Suppressor macrophage treated with lipopolysaccharide for 1 hour (primary cell): Measurements from ENCODE around the gene CDH6.
A peak's percentile ranks its signal among the peaks of the same experiment; 100 is the strongest.

Experiments
- DNase-seq, 3 donors: peaks; one replicate each; pipeline ENCODE4 v3.0.0-alpha.2; 2020 to 2022

Gene CDH6

DNA sequence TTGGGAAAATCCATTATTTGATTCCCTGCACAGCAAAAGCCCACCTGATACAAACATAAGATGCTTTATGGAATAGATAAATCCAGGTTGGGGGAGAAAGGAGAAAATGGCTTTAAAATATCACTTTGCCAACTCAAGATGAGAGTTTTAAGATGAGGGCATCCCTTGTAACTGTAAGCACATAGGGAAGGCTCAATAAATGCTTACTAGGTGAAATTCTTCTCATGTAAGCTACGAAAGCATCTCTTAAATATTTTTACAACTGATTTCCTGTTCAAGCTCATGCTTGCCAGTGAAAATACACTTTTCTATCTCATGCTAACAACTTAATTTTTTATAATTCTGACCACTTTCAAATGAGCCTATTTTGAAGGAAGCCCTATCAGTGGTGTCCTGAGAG, 11.5 kb downstream of the CDH6 start:
- DNase-seq: no peak

DNA sequence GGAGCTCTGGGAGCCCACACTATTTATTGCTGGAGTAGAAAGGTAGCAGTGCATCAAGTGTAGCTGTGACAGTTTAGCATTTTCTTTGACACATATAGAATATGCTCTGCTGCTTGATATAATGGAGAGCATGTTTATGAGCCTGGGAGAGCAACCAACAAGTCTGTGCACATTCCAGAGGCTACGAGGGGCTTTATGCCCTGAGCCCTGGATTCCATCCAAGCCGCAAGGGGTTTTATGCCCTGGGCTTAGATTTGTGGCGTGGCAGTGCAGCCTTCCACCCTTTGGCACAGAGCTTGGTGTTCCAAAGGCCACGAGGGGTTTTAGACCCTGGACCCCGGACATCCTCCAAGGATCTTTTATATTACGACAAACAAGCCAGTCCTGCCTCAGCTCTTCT, 14.6 kb downstream of the CDH6 start:
- DNase-seq: no peak

DNA sequence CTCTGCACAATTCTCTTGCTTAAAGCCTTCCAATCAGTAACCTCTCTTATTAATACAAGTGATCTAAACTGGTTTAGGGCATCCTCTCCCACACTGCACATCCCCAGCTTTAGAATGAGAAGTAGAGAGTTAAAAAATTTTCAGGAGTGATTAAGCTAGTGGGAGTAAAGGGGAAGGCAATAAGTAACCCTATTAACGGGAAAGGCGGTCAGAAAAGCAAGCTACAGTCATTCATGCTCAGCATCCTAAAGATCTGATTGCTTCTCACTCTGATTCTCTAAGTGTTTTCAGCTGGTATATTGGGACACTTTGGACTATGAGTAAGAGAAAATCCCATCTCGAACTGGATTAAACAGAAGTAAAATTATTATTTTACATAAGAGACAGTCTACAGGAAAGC, 15.8 kb downstream of the CDH6 start:
- DNase-seq: no peak

DNA sequence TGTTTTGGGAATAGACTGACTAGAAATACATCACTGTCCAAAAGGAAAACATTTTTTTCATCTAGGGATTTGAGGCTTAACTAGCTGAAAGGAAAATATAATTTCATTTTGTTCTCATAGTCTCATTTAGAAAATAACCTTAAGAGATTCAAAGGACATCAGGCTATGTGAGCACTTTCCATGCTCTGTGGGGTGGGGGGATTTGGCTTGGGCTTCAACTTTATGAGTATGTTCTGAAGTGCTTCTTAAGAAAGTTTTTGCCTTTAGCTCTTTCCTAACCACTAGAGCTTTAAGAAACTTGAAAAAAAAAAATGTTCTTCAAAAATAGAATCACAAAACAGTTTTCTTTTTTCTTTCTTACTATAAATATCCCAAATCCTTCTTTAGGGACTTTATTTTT, 17.6 kb downstream of the CDH6 start:
- DNase-seq: no peak

DNA sequence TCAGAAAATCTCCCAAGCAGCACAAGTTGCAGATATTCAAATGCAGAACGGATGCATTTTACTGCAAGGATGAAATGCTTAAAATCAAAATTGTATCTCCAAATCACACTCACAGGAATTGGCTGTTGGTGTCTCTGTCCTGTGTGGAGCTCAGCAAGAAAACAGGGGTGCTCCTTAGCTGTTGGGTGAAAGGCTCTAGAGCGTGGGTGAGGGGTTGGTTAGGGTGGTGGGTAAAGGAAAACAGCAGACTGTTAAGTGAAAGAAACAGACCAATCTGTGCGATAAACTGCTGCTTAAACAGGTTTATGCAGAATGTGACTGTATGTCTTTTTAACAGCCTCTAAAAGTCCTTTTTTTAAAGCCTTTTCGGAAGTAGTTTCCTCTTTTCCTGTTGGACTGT, 19.8 kb downstream of the CDH6 start:
- no peak for DNase-seq

DNA sequence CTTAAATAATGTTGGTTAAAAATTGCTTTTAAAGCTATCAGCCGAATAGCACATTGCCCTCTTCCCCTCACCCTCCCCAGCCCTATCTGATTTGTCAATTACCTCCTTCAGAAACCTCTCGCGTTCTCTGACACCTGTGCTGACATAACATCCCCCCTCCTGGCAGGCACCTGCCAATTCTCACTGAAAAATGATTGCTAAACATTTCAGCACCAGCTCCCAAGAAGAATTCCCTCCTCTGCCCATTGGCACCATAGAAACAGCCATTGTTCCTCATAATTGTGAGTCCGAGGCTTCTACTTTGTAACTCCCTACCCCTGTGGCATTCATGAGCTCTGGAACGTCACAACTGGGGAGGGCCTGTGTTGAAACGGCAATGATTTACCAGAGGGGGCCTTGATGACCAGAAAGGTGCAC, 20.2 kb downstream of the CDH6 start:
- DNase-seq: no peak

DNA sequence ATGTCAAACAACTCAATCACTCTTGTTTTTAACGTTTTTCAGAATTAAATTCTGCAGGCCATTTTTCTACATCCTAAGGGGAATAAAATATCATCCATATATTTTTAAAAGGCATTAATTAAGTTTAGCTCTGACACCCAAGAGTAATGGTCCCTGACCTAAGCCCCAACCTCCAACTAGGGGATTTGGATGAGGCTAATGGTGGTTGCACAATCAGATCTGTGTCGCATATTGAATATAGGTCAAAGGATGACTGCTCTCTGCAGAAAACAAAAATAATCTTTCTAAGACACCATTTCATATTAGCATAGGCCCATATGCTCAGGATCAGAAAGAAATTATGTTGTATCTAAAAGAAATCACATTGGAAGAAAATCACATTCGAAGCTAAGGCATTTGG, 20.7 kb downstream of the CDH6 start:
- no peak for DNase-seq

DNA sequence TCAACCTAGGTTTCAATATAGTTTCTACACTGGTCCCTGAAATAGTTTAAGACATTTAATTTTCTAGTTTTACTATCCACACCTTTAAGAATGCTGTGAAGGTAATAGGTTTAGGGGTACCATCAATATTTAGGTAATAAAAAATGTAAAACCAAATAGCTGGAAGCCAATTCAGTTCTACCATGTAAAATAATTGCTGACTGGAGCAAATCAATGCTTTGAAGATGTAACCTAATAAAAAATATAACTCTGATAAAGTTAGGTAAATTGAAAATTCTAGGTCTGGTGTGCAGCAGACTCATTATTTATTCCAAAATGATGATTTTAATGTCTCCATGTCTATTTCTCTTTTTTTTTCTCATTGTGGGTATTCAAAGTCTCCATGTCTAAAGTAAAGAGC, 21.8 kb downstream of the CDH6 start:
- no peak for DNase-seq

DNA sequence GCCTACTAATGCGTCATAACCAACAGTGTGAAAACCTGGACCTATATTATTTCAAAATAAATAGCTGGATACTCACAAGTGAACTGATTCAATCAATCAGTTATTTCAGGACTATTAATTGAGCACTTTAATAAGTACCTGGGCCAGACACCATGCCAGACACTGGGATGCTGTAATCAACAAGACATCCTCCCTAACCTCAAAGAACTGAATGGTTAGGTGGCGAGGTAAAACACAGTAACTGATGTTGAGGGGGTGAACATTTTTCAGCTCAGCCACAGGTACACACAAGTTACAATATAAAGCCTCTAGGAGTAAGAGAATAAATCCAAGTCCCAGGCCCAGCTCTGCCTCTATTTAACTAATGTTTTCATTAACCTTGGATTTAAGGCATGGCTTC, 24.0 kb downstream of the CDH6 start:
- DNase-seq: no peak

DNA sequence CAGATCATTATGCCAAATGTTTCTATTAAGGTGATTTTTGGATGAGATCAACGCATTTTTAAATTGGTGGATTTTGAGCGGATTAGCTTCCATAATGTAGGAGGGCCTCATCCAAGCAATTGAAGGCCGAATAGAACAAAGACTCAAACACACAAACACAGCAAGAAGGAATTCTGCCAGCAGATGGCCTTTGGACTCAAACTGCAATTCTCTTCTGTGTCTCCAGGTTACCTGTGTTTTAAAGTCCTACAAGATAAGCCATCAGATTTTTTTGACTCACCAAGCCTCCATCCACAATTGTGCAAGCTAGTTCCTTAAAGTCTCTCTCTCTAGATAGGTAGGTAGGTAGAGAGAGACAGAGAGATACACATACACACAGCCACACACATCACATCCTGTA, 25.5 kb downstream of the CDH6 start:
- no peak for DNase-seq

DNA sequence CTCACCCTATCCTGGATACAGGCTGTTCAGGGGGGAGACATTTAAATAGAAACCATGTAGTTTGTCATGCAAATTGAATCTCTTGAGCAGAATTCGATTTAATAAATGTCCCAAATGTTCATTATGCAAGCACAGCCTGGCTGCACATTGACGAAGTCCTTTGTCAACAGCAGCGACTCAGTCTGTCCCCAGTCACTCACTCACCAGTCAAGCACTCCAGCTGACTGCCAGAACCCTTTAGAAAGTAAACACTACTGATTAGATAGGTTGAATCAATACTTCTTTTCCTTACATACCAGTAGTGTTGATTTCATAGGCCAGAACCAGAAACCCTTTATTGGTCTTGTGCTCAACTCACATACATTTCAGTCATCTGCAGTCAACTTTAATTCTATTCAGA, 27.5 kb downstream of the CDH6 start:
- DNase-seq: no peak

DNA sequence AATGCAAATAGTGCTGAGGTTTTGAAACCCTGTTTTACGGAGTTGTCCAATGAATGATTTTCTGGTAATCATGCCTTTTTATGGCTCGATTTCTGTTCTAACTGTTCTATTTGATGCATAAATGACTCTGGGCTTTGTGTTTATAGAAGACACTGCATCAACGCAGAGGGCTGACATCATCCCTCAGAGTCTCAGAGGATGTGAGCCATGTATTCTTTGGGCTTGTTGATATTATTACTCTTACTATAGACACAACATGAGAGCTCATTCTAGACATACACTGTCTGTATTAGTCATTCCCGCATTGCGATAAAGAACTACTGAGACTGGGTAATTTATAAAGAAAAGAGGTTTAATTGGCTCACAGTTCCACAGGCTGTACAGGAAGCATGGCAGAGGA, 31.6 kb downstream of the CDH6 start:
- DNase-seq: no peak

DNA sequence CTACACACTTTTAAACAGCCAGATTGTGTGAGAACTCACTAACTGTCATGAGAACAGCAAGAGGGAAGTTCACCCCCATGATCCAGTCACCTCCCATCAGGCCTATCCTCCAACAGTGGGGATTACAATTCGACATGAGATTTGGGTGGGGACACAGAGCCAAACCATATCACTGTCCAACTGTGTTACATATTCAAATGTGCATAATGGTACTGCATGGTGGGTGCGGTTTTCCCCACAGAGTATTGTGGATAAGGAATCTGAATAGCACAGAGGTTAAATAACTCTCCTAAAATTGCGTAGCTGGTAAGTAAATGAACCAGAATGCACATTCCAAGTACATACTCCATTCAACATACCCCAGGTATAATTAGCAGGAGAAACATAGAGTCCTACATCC, 32.1 kb downstream of the CDH6 start:
- no peak for DNase-seq

DNA sequence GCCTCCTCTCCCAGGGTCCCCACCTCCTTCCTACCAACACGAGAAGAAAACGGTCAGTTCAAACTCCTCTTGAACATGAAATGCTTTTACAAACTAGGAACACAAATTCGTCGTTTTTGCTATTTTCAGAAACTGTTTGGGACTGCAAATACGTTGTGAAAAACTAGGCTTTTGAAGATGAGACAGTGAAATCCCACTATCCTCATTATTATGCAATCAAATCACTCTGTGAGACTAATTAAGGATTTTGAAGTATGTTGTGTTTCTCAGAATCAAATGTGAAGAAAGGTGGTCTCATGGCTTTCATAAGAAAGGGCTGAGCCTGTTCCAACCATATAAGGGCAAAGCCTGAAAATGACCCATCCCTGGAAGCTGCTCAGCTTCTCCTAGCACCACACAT, 33.2 kb downstream of the CDH6 start:
- no peak for DNase-seq

DNA sequence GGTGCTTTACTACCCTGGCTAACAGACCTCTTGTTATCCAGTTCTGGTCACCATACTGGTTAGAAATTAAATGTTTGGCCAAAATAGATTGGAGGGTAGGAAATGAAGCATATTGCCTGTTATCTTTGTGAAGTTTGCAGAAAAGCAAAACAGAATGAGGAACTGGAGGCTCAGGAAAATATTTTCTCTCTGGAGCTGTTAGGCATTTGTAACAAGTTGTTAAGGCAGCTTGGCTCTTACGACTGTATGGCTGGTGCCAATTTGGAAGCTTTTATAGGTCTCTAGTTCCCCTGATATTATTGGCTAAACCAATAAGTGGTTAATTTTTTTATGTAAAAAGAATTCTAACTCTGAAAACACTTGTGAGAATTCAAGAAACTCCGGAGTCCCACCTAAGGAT, 35.8 kb downstream of the CDH6 start:
- no peak for DNase-seq

DNA sequence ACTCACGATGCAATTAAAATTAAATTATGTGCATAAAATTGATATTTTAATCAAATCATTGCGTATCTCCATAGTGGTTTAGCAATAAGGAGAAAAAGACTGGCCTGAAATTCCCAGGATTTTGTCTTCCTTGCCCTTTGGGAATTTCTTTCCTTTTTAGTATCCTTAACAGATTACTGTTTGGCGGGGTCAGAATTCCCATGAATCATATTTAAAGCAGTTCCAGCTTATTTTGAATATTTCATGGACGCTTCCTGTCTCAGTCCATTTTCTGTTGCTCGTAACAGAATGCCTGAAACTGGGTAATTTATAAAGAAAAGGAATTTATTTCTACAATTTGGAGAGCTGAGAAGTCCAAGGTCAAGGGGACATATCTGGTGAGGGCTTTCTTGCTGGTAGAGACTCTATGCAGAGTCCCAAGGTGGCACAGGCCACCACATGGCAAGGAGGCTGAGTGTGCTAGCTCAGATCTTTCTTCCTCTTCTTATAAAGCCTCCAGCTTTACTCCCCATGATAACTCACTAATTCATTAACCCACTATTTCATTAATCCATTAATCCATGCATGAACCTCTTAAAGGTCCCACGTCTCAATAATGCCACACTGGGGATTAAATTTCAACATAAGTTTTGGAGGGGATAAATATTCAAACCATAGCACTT, 37.8 kb downstream of the CDH6 start:
- no peak for DNase-seq

DNA sequence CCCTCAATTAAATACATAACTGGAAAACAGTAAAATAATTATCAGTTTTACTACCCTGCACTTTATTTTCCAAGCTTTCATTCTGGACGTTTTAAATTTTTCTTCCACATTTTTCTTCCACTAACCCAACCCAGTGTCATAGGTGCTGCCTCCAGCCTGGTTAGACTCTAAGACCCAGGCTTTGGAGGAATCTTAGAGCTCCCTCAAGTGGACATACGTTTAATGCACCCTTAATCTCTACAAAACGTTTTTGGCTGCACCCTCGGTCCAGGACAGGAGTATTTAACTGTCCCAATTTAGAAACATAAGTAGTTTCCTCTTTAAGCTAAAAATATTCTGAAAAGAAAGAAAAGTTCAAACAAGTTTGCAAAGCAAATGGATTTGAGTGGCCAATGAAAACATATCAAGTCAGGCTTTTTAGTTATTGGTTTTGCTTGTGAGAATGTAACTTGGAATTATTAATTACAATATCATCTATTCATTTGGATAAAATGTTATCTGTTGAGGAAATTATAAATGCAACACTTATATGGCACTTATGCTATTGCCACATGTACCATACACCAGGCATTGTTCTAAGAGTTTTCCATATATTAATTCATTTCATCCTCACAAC, 38.9 kb downstream of the CDH6 start:
- peak; percentile 51 to 57 (median 55) for DNase-seq

DNA sequence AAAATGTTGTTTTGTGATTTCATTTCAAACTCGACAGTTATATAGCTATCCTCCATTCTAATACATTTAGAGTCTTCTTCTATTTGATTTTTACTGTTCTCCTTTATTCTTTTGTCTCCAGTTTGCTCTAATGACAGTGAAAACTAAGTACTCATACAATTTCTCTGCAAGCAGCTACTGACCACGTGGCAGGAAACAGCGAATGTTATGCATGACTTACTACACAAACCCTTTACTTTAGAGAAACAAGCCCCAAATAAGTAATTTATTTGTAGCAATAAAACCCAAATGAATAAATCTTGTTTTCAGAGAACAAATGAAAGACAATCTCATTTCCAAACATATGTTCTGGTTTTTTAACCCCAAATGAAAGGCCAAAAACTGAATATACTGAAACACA, 41.9 kb downstream of the CDH6 start:
- DNase-seq: no peak

DNA sequence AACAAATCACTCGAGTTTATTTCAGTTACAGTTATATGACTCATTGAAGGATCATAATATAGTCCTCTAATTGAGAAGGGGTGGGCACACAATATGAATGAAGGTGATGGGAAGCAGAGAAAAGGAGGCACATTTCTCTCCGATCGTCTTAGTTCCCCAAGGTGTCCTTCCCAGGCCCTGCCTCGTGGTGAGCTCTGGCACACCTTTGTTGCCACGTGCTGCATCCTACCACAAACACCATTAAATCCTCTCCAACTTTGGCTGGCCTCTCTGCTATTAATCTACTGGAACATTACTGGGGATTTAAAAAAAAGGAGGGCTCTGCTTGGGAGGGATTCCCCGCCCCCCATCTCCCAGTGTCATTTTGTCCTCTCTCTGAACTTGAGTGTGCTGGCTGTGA, 42.9 kb downstream of the CDH6 start:
- no peak for DNase-seq

DNA sequence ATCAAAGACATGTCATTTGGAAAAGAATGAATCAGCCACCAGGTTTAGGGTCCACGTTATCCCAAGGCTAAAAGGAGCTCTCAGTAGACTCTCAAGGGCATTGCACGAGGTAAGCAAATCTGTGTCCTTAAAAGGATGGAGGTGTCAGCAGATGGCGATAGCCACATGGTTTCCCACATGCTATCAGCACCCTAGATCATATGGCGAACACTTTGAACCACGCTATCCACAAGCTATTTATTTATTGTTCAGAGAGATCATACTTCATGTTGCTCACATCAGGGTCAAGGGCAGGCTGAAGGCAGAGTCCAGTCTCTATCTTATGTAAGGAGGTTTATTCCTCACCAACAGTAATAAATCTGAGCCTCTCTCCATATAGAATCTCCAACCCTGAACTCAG, 43.7 kb downstream of the CDH6 start:
- no peak for DNase-seq

DNA sequence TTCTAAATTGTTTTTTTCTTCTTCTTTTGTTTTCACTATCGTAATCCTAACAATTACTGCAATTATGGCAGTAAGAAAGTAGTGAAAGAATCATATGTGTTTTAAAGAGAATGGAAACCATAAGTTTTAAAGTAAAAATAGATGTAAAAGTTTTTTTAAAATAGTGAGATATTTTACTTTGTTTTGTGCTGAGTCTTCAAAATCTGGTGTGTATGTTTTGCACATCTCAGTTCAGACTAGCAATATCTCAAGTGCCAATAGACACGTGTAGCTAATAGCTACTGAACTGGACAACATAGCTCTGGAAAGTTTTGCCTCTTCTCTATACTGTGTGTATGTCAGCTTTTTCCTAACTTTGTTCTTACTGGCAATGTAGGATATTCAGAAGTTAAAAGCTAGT, 45.0 kb downstream of the CDH6 start:
- DNase-seq: no peak

DNA sequence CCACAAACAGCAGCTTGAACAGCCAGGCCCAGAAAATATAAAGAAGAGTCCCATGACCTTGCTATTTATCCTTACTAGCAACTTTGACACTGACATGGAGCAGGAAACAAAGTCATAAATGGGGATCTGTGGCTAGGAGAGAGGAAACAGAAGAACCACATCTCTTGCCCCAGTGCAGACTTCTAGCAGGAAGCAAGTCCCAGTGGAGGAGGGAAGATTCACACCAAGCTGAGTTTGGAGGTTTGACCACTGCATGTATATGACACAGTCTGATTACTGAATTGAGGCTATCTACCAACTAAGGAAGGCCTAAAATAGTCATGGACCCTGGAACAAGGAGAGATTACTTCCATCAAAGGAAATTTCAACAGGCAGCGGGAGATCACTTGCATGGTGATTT, 51.4 kb downstream of the CDH6 start:
- no peak for DNase-seq

DNA sequence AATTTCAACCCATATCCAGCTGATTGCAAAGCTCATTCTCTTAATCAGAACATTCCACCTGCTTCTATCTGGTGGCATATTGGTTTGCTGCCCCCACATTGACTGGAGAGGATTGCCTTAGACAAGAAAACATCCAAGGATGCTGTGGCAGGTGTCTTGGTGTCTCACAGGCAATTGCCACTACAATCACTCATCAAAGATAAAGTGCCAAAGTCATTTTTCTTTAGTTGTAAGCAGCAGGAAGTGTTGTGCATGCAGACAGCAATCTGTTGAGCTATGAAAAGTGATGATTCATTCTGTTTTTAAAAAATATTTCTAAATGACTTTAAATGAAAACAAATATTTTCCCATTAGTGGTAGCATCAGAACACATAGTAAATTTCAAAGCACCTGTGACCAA, 53.9 kb downstream of the CDH6 start:
- DNase-seq: no peak

DNA sequence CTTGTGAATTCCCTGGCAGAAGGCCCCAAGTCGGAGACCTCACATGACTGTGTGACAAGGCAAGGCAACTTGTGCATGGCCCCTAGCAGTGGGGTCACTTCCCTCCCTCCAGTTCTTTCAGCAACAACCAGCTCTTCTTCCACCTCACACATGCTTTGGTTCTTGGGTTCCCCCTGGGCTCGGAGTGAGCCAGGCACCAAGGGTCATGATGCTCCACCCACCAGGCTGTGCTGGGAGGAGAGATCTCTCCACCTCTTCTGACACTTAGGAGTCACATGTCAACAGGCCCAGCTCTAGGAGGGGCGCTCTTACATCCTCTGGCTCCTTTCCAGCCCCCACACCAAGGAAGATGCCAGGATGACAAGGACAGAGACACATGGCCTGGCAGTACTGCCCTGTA, 56.7 kb downstream of the CDH6 start:
- no peak for DNase-seq

DNA sequence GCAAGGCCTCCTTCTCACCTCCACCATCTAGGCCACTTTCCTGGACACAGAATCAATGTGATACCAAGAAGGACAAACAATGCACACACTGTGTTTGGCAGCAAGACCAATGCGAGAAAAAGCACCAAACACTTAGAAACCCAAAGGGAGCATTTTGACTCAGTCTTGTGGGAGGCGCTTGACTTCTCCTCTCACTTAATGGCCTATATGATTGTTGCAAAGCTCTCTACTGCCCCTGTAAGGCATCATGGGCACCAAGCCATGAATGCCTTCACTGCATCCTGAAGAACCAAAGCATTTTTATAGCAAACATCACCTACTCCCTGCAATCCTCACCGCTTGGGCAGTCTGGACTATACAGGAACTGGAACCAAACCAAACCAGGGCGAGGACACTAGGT, 57.5 kb downstream of the CDH6 start:
- no peak for DNase-seq
